Liver (tissue), 9 donors: ENCODE results near the gene NAA38. TPM values are rescaled to one million over a fixed set of nuclear protein-coding genes. Genes with fewer than 3 reads are reported as not detected.

Experiments used
- DNase-seq: peaks from one replicate; pipeline ENCODE4 v3.0.0-alpha.2; 2017; ENCODE audit warnings: low spot score
- H3K27ac ChIP-seq, 2 donors: one replicate each; pipeline ENCODE4 v1.7.0; 2013; ENCODE audit warnings: inconsistent platforms in 2 of 2, low read length in 2 of 2, control low read depth in 1 of 2, low read depth in 1 of 2, mild to moderate bottlenecking in 1 of 2
- H3K27me3 ChIP-seq, 4 donors: one replicate each; pipeline versions ENCODE4 v1.6.1 to v1.7.0; 2013; ENCODE audit warnings: low read length in 3 of 4, inconsistent platforms in 1 of 4, mild to moderate bottlenecking in 1 of 4, moderate library complexity in 1 of 4; ENCODE audit not compliant: control insufficient read depth in 4 of 4, insufficient read depth in 4 of 4
- H3K36me3 ChIP-seq, 4 donors: one replicate each; pipeline versions ENCODE4 v1.6.1 to v1.7.0; 2013; ENCODE audit warnings: low read length in 3 of 4, mild to moderate bottlenecking in 3 of 4, low read depth in 1 of 4, moderate library complexity in 1 of 4; ENCODE audit not compliant: control insufficient read depth in 4 of 4, insufficient read depth in 3 of 4
- H3K4me1 ChIP-seq, 4 donors: one replicate each; pipeline versions ENCODE4 v1.6.1 to v1.7.0; 2013; ENCODE audit warnings: low read length in 3 of 4, mild to moderate bottlenecking in 3 of 4, moderate library complexity in 1 of 4; ENCODE audit not compliant: control insufficient read depth in 4 of 4, insufficient read depth in 4 of 4
- H3K4me3 ChIP-seq, 3 donors: one replicate each; pipeline versions ENCODE4 v1.6.1 to v1.7.0; 2013; ENCODE audit warnings: low read length in 3 of 3, control low read depth in 1 of 3, low read depth in 1 of 3, mild to moderate bottlenecking in 1 of 3
- H3K9ac ChIP-seq, 2 donors: one replicate each; pipeline ENCODE4 v1.7.0; 2013; ENCODE audit warnings: low read length in 2 of 2, mild to moderate bottlenecking in 2 of 2, moderate library complexity in 2 of 2, control low read depth in 1 of 2, low read depth in 1 of 2
- H3K9me3 ChIP-seq, 4 donors: one replicate each; pipeline versions ENCODE4 v1.6.1 to v1.7.0; 2013; ENCODE audit warnings: low read length in 3 of 4; ENCODE audit not compliant: control insufficient read depth in 4 of 4
- FOXA1 ChIP-seq: IDR thresholded peaks from 2 replicates; pipeline ENCODE4 v1.6.1; 2016; ENCODE audit warnings: antibody characterized with exemption
- GABPA ChIP-seq, 2 donors: IDR thresholded peaks in 1 of 2; conservative IDR thresholded peaks in 1 of 2; 2 replicates each; pipeline ENCODE4 v1.6.1; 2016; ENCODE audit warnings: antibody characterized with exemption in 2 of 2, mild to moderate bottlenecking in 1 of 2, moderate library complexity in 1 of 2
- HNF4A ChIP-seq, 2 donors: conservative IDR thresholded peaks; 2 replicates each; pipeline ENCODE4 v1.6.1; 2016; ENCODE audit warnings: antibody characterized with exemption in 2 of 2, mild to moderate bottlenecking in 2 of 2
- HNF4G ChIP-seq: IDR thresholded peaks from 2 replicates; pipeline ENCODE4 v1.6.1; 2016; ENCODE audit warnings: antibody characterized with exemption
- JUND ChIP-seq, 2 donors: IDR thresholded peaks; 2 replicates each; pipeline ENCODE4 v1.6.1; 2016; ENCODE audit warnings: antibody characterized with exemption in 2 of 2
- NR2F2 ChIP-seq: IDR thresholded peaks from 2 replicates; pipeline ENCODE4 v1.6.1; 2016; ENCODE audit warnings: antibody characterized with exemption
- RAD21 ChIP-seq, 2 donors: IDR thresholded peaks; 2 replicates each; pipeline ENCODE4 v1.6.1; 2016; ENCODE audit warnings: antibody characterized with exemption in 2 of 2, mild to moderate bottlenecking in 2 of 2
- RXRA ChIP-seq, 2 donors: IDR thresholded peaks; 2 replicates each; pipeline ENCODE4 v1.6.1; 2017 to 2018; ENCODE audit warnings: antibody characterized with exemption in 2 of 2, mild to moderate bottlenecking in 1 of 2
- SP1 ChIP-seq: IDR thresholded peaks from 2 replicates; pipeline ENCODE4 v1.6.1; 2018; ENCODE audit warnings: antibody characterized with exemption, mild to moderate bottlenecking
- TAF1 ChIP-seq: conservative IDR thresholded peaks from 2 replicates; pipeline ENCODE4 v1.6.1; 2016; ENCODE audit warnings: antibody characterized with exemption, mild to moderate bottlenecking
- YY1 ChIP-seq: IDR thresholded peaks from 2 replicates; pipeline ENCODE4 v1.6.1; 2016; ENCODE audit warnings: antibody characterized with exemption, mild to moderate bottlenecking
- WGBS: extraction: QIAGEN DNeasy Blood & Tissue Kit; methylation state at CpG from one replicate; pipeline ENCODE4 v1.1.7; 2013; 5-methylcytosine and 5-hydroxymethylcytosine counted together
- polyA plus RNA-seq, 2 donors: library from polyadenylated mRNA; stranded (reverse) in 1 of 2; unstranded in 1 of 2; fragments of 200-250 nt in 1 of 2; fragments of >200 nt in 1 of 2; fragmentation: Nextera tagmentation in 1 of 2; extraction: Ambion mirVana in 1 of 2; gene quantifications; one replicate each; pipeline versions ENCODE4 v1.2.1 to v1.2.3, GENCODE V29; 2013 to 2015
- total RNA-seq, 2 donors: library from RNA; depleted of rRNA; stranded (reverse); fragments of >200 nt; gene quantifications; one replicate each; pipeline ENCODE4 v1.2.3, GENCODE V29; 2014
- TF ChIP-seq, protein P1 (sequence below): IDR thresholded peaks from 2 replicates; pipeline ENCODE4 v1.6.1; 2016; ENCODE audit warnings: antibody characterized with exemption
- TF ChIP-seq, protein P2 (sequence below): IDR thresholded peaks from 2 replicates; pipeline ENCODE4 v1.6.1; 2016; ENCODE audit warnings: antibody characterized with exemption
- TF ChIP-seq, protein P3 (sequence below): fragments of 150-350 bp; IDR thresholded peaks from 2 replicates; pipeline ENCODE4 v1.5.1; 2017; ENCODE audit warnings: improper control_type of control experiment, low read depth, low read length; ENCODE audit not compliant: missing input control
- TF ChIP-seq, protein P4 (sequence below): IDR thresholded peaks from 2 replicates; pipeline ENCODE4 v1.6.1; 2016; ENCODE audit warnings: antibody characterized with exemption, mild to moderate bottlenecking
- TF ChIP-seq, protein P5 (sequence below): IDR thresholded peaks from 2 replicates; pipeline ENCODE4 v1.6.1; 2016; ENCODE audit warnings: antibody characterized with exemption
- donor health status: healthy.
- donor health status: healthy.
- donor health status: healthy.
- donor health status: healthy.
- donor health status: healthy.

NAA38 gene
- total and polyA plus RNA-seq, 4 donors, result 24.3 to 118 (median 56.8) TPM

DNA sequence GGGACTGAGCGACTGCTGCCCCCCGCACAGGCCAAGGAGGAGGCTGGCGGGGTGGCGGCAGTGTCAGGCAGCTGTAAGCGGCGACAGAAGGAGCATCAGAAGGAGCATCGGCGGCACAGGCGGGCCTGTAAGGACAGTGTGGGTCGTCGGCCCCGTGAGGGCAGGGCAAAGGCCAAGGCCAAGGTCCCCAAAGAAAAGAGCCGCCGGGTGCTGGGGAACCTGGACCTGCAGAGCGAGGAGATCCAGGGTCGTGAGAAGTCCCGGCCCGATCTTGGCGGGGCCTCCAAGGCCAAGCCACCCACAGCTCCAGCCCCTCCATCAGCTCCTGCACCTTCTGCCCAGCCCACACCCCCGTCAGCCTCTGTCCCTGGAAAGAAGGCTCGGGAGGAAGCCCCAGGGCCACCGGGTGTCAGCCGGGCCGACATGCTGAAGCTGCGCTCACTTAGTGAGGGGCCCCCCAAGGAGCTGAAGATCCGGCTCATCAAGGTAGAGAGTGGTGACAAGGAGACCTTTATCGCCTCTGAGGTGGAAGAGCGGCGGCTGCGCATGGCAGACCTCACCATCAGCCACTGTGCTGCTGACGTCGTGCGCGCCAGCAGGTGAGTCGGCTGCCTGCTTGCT, 8.1 kb downstream of the NAA38 start:
- Histone ChIP-seq H3K4me3 (no peak overlapping the region), H3K36me3 (peaks cover 22 to 54% (median 30%) of the 10 kb centered on the region in 4 donors), H3K27ac (no peak overlapping the region), H3K27me3 (no peaks in the 10 kb centered on the region), H3K4me1 (peaks cover 0 to 17% (median 12%) of the 10 kb centered on the region in 4 donors), H3K9me3 (no peaks in the 10 kb centered on the region), H3K9ac (no peak overlapping the region)
- 85% methylated on average over 35 of the region's 35 CpGs for WGBS
- TF ChIP-seq JUND (IDR thresholded peaks at IDR 0.05), result no peak
- no peak for TF ChIP-seq GABPA (IDR thresholded peaks at IDR 0.05 in 1 of 2, conservative IDR thresholded peaks at IDR 0.05 in 1 of 2)
- TF ChIP-seq, protein P1, sequence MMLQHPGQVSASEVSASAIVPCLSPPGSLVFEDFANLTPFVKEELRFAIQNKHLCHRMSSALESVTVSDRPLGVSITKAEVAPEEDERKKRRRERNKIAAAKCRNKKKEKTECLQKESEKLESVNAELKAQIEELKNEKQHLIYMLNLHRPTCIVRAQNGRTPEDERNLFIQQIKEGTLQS, result no peak
- no peak for TF ChIP-seq NR2F2
- TF ChIP-seq HNF4A (conservative IDR thresholded peaks at IDR 0.05), result no peak
- TF ChIP-seq TAF1, result no peak
- TF ChIP-seq, protein P2, sequence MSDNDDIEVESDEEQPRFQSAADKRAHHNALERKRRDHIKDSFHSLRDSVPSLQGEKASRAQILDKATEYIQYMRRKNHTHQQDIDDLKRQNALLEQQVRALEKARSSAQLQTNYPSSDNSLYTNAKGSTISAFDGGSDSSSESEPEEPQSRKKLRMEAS, result no peak
- TF ChIP-seq, protein P3, sequence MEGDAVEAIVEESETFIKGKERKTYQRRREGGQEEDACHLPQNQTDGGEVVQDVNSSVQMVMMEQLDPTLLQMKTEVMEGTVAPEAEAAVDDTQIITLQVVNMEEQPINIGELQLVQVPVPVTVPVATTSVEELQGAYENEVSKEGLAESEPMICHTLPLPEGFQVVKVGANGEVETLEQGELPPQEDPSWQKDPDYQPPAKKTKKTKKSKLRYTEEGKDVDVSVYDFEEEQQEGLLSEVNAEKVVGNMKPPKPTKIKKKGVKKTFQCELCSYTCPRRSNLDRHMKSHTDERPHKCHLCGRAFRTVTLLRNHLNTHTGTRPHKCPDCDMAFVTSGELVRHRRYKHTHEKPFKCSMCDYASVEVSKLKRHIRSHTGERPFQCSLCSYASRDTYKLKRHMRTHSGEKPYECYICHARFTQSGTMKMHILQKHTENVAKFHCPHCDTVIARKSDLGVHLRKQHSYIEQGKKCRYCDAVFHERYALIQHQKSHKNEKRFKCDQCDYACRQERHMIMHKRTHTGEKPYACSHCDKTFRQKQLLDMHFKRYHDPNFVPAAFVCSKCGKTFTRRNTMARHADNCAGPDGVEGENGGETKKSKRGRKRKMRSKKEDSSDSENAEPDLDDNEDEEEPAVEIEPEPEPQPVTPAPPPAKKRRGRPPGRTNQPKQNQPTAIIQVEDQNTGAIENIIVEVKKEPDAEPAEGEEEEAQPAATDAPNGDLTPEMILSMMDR, result no peak
- no peak for TF ChIP-seq RAD21 (IDR thresholded peaks at IDR 0.05)
- no peak for TF ChIP-seq HNF4G
- no peak for TF ChIP-seq FOXA1
- TF ChIP-seq, protein P4, sequence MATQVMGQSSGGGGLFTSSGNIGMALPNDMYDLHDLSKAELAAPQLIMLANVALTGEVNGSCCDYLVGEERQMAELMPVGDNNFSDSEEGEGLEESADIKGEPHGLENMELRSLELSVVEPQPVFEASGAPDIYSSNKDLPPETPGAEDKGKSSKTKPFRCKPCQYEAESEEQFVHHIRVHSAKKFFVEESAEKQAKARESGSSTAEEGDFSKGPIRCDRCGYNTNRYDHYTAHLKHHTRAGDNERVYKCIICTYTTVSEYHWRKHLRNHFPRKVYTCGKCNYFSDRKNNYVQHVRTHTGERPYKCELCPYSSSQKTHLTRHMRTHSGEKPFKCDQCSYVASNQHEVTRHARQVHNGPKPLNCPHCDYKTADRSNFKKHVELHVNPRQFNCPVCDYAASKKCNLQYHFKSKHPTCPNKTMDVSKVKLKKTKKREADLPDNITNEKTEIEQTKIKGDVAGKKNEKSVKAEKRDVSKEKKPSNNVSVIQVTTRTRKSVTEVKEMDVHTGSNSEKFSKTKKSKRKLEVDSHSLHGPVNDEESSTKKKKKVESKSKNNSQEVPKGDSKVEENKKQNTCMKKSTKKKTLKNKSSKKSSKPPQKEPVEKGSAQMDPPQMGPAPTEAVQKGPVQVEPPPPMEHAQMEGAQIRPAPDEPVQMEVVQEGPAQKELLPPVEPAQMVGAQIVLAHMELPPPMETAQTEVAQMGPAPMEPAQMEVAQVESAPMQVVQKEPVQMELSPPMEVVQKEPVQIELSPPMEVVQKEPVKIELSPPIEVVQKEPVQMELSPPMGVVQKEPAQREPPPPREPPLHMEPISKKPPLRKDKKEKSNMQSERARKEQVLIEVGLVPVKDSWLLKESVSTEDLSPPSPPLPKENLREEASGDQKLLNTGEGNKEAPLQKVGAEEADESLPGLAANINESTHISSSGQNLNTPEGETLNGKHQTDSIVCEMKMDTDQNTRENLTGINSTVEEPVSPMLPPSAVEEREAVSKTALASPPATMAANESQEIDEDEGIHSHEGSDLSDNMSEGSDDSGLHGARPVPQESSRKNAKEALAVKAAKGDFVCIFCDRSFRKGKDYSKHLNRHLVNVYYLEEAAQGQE, result no peak
- no peak for TF ChIP-seq RXRA (IDR thresholded peaks at IDR 0.05)
- no peak for TF ChIP-seq YY1
- no peak for TF ChIP-seq SP1
- TF ChIP-seq, protein P5, sequence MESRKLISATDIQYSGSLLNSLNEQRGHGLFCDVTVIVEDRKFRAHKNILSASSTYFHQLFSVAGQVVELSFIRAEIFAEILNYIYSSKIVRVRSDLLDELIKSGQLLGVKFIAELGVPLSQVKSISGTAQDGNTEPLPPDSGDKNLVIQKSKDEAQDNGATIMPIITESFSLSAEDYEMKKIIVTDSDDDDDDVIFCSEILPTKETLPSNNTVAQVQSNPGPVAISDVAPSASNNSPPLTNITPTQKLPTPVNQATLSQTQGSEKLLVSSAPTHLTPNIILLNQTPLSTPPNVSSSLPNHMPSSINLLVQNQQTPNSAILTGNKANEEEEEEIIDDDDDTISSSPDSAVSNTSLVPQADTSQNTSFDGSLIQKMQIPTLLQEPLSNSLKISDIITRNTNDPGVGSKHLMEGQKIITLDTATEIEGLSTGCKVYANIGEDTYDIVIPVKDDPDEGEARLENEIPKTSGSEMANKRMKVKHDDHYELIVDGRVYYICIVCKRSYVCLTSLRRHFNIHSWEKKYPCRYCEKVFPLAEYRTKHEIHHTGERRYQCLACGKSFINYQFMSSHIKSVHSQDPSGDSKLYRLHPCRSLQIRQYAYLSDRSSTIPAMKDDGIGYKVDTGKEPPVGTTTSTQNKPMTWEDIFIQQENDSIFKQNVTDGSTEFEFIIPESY, result no peak
- no peak for DNase-seq
